A673 (cell line): ENCODE measurements around the gene SUN5. TPM values are rescaled to one million over a fixed set of nuclear protein-coding genes. Genes with fewer than 3 reads are reported as not detected.

ENCODE experiments used
- BruUV-seq: library from RNA; stranded (reverse); fragments of 400-500 nt; replicated peaks from 2 replicates; lab custom pipeline; 2021; lab: Mats Ljungman, UMichigan
- CTCF ChIA-PET: fragments of 300-600 bp; sonication (Branson Sonifier 250); formaldehyde crosslinking; loops from one replicate; lab custom pipeline; 2022; ENCODE audit warnings: antibody characterized with exemption; lab: Charles Lee
- POLR2A ChIA-PET: fragments of 300-600 bp; sonication (Branson Sonifier 250); formaldehyde crosslinking; loops from one replicate; lab custom pipeline; 2022; ENCODE audit warnings: antibody characterized with exemption; ENCODE audit not compliant: low non-redundant PET; lab: Charles Lee
- DNase-seq: peaks from one replicate; pipeline ENCODE4 v3.0.0-alpha.2; 2015; ENCODE audit warnings: low spot score
- H3K27ac ChIP-seq: fragments of 200-600 bp; sonication (generic); 2 replicates; pipeline ENCODE4 v1.5.1; 2016; ENCODE audit warnings: mixed run types, low read depth, mild to moderate bottlenecking, mixed read lengths, antibody characterized with exemption, low read length; ENCODE audit not compliant: poor library complexity, severe bottlenecking
- H3K27me3 ChIP-seq: fragments of 200-600 bp; sonication (generic); replicated peaks from 2 replicates; pipeline ENCODE4 v1.6.1; 2017; ENCODE audit warnings: mixed run types, low read depth, mild to moderate bottlenecking, mixed read lengths, antibody characterized with exemption, low read length; ENCODE audit not compliant: insufficient read depth, poor library complexity
- H3K36me3 ChIP-seq: fragments of 200-600 bp; sonication (generic); 2 replicates; pipeline ENCODE4 v1.6.1; 2016; ENCODE audit warnings: mixed run types, mild to moderate bottlenecking, mixed read lengths, antibody characterized with exemption, low read length; ENCODE audit not compliant: insufficient read depth, poor library complexity, severe bottlenecking
- H3K4me1 ChIP-seq: fragments of 200-600 bp; sonication (generic); 2 replicates; pipeline ENCODE4 v1.6.1; 2017; ENCODE audit warnings: mixed run types, mild to moderate bottlenecking, mixed read lengths, antibody characterized with exemption, low read length; ENCODE audit not compliant: insufficient read depth, poor library complexity, severe bottlenecking
- H3K4me3 ChIP-seq: fragments of 200-600 bp; sonication (generic); 2 replicates; pipeline ENCODE4 v1.5.1; 2016; ENCODE audit warnings: low read depth, mixed run types, mild to moderate bottlenecking, mixed read lengths, low read length; ENCODE audit not compliant: poor library complexity, severe bottlenecking
- H3K9me3 ChIP-seq: fragments of 200-600 bp; sonication (generic); 2 replicates; pipeline ENCODE4 v1.6.1; 2016; ENCODE audit warnings: mixed run types, low read depth, mild to moderate bottlenecking, mixed read lengths, antibody characterized with exemption, low read length; ENCODE audit not compliant: poor library complexity, severe bottlenecking
- EZH2 ChIP-seq: fragments of 200-600 bp; sonication (generic); IDR thresholded peaks from 2 replicates; pipeline ENCODE4 v1.6.1; 2017; ENCODE audit warnings: borderline replicate concordance, low read depth, mild to moderate bottlenecking, mixed read lengths, antibody characterized with exemption, low read length; ENCODE audit not compliant: poor library complexity, severe bottlenecking
- intact Hi-C: fragments of 100-400 bp; cut with micrococcal nuclease; formaldehyde crosslinking; loops from one replicate; pipeline ENCODE4 v1.10.0; 2022; ENCODE audit not compliant: unreplicated experiment
- total RNA-seq: library from RNA; stranded (reverse); gene quantifications from 2 replicates; pipeline ENCODE4 v1.2.3, GENCODE V29; 2021
- TF ChIP-seq, protein P1 (sequence below): fragments of 300-800, 200-600 bp; sonication (generic); conservative IDR thresholded peaks from 2 replicates; pipeline ENCODE4 v1.5.1; 2017; ENCODE audit warnings: low read depth, mild to moderate bottlenecking, antibody characterized with exemption, low read length, moderate library complexity, mixed read lengths

SUN5 gene
- total RNA-seq, 1 experiment from 2014 or later, result not detected

DNA sequence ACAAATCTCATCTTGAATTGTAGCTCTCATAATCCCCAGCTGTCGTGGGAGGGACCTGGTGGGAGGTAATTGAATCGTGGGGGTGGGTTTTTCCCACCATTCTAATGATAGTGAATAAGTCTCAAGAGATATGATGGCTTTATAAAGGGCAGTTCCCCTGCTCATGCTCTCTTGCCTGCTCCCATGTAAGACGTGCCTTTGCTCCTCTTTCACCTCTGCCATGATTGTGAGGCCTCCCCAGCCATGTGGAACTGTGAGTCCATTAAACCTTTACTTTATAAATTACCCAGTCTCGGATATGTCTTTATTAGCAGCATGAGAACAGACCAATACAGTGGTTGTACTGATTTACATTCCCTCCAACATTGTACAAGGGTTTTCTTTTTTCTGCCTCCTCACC, 69.7 kb downstream of the SUN5 start:
- ChIA-PET POLR2A (no interaction called here), CTCF (no interaction called here)
- Histone ChIP-seq H3K9me3 (no peaks in the 10 kb centered on the region), H3K27me3 (no peaks in the 10 kb centered on the region), H3K27ac (no peak overlapping the region), H3K4me3 (no peak overlapping the region), H3K4me1 (no peaks in the 10 kb centered on the region), H3K36me3 (no peaks in the 10 kb centered on the region)
- intact Hi-C loops, result no loop called here
- no TSS peak for BruUV-seq
- no peak for DNase-seq
- TF ChIP-seq EZH2, result no peak
- TF ChIP-seq, protein P1, sequence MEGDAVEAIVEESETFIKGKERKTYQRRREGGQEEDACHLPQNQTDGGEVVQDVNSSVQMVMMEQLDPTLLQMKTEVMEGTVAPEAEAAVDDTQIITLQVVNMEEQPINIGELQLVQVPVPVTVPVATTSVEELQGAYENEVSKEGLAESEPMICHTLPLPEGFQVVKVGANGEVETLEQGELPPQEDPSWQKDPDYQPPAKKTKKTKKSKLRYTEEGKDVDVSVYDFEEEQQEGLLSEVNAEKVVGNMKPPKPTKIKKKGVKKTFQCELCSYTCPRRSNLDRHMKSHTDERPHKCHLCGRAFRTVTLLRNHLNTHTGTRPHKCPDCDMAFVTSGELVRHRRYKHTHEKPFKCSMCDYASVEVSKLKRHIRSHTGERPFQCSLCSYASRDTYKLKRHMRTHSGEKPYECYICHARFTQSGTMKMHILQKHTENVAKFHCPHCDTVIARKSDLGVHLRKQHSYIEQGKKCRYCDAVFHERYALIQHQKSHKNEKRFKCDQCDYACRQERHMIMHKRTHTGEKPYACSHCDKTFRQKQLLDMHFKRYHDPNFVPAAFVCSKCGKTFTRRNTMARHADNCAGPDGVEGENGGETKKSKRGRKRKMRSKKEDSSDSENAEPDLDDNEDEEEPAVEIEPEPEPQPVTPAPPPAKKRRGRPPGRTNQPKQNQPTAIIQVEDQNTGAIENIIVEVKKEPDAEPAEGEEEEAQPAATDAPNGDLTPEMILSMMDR, result no peak

Other genes with a start within 250 kb of the SUN5 start
- gene DNMT3B, start 242.0 kb downstream of the SUN5 start, total RNA-seq, result 3.8 and 5.7 TPM in 2 replicates
- gene MAPRE1, start 184.5 kb downstream of the SUN5 start, total RNA-seq, result 183 and 201 TPM in 2 replicates
- gene EFCAB8, start 145.5 kb downstream of the SUN5 start, total RNA-seq, result 0.13 TPM in 1 of 2 replicates, not detected in the other
- gene BPIFB2, start 3.3 kb upstream of the SUN5 start, total RNA-seq, result not detected in 2 replicates
- not detected in 2 replicates for gene BPIFB6, start 27.2 kb upstream of the SUN5 start, total RNA-seq
- not detected in 2 replicates for gene BPIFB3, start 49.5 kb upstream of the SUN5 start, total RNA-seq
- gene BPIFB4, start 75.2 kb upstream of the SUN5 start, total RNA-seq, result not detected in 2 replicates
- not detected in 2 replicates for gene BPIFA2, start 163.7 kb upstream of the SUN5 start, total RNA-seq
- gene BPIFA3, start 212.9 kb upstream of the SUN5 start, total RNA-seq, result not detected in 2 replicates
- gene BPIFA1, start 231.6 kb upstream of the SUN5 start, total RNA-seq, result not detected in 2 replicates